Mucosa of stomach (tissue), 1 donor: Measurements from ENCODE around the gene CARHSP1.
"Not testable (repeated sequence)": the region's sequence is repeated elsewhere in the genome, so short reads cannot be mapped to it uniquely, and the experiment has no call there.

Experiments
- H3K27me3 ChIP-seq: one replicate; pipeline ENCODE4 v1.7.0; 2013; ENCODE audit warnings: mild to moderate bottlenecking, low read length; ENCODE audit not compliant: control insufficient read depth, insufficient read depth
- H3K36me3 ChIP-seq: one replicate; pipeline ENCODE4 v1.7.0; 2013; ENCODE audit warnings: low read length; ENCODE audit not compliant: control insufficient read depth, insufficient read depth
- H3K4me1 ChIP-seq: one replicate; pipeline ENCODE4 v1.7.0; 2013; ENCODE audit warnings: mild to moderate bottlenecking, low read length; ENCODE audit not compliant: control insufficient read depth, insufficient read depth
- H3K4me3 ChIP-seq: one replicate; pipeline ENCODE4 v1.7.0; 2013; ENCODE audit warnings: low read length
- H3K9ac ChIP-seq: one replicate; pipeline ENCODE4 v1.7.0; 2013; ENCODE audit warnings: mild to moderate bottlenecking, low read length, moderate library complexity
- H3K9me3 ChIP-seq: one replicate; pipeline ENCODE4 v1.7.0; 2013; ENCODE audit warnings: mild to moderate bottlenecking, low read length, moderate library complexity; ENCODE audit not compliant: control insufficient read depth
- donor health status: Pancreatic carcinoma.

CARHSP1 gene

DNA sequence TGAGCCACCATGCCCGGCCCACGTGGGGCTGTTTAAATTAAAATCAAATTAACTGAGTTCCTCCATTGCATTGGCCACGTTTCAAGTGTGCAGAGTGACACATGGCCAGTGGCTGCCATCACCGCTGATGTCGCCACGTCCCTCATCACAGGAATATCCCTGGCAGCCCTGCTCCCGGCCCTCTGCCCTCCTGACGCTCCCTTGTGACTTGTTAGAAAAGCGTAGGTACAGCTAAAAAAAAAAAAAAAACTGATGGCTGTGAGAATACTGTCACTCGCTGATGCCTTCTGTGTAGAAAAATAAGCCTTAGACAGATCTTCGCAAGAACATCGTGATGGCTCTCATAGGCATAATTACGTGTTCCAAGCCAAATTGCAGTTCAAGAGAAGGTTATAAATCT is 21.7 kb downstream of the CARHSP1 start:
- H3K4me1 ChIP-seq: no peaks in the 10 kb centered on the region
- H3K9ac ChIP-seq: no peak overlapping the region
- no peaks in the 10 kb centered on the region for H3K9me3 ChIP-seq
- H3K4me3 ChIP-seq: no peak overlapping the region
- H3K36me3 ChIP-seq: peaks cover 17% of the 10 kb centered on the region
- no peaks in the 10 kb centered on the region for H3K27me3 ChIP-seq

DNA sequence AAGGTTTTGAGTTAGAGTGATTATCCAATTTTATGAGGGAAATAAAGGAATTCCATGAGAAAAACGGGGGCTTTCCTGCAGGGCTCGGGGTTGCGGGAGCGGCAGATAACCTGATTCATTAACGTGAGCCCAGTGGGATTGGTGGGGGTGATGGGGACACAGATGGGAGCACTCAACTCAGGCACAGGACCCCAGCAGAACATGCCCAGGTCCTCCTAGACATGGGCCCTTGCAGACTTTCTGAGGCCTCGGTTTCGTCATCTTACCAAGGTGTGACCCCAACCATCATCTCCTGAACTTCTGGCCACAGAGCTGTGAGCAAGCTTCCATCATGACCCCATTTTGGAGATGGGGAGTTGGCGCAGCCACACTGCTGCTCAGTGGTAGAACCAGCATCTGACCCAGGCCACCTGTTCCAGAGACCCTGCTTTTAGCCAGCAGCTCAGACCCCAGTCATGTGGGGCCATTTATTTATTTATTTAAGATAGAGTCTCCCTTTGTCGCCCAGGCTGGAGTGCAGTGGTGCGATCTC is 22.3 kb downstream of the CARHSP1 start:
- Histone ChIP-seq H3K4me3 (no peak overlapping the region), H3K27me3 (no peaks in the 10 kb centered on the region), H3K4me1 (no peaks in the 10 kb centered on the region), H3K9ac (no peak overlapping the region), H3K9me3 (no peaks in the 10 kb centered on the region), H3K36me3 (peaks cover 17% of the 10 kb centered on the region)

GRCh38 chr16:8845699-8846298 is 23.0 kb downstream of the CARHSP1 start:
- no peak overlapping the region for H3K4me3 ChIP-seq
- no peaks in the 10 kb centered on the region for H3K4me1 ChIP-seq
- no peaks in the 10 kb centered on the region for H3K27me3 ChIP-seq
- no peaks in the 10 kb centered on the region for H3K9me3 ChIP-seq
- H3K9ac ChIP-seq: no peak overlapping the region
- peaks cover 17% of the 10 kb centered on the region for H3K36me3 ChIP-seq

GRCh38 chr16:8843296-8843695 is 25.5 kb downstream of the CARHSP1 start:
- not testable (repeated sequence) for H3K9me3 ChIP-seq, H3K36me3 ChIP-seq, H3K4me3 ChIP-seq, H3K27me3 ChIP-seq, H3K4me1 ChIP-seq, H3K9ac ChIP-seq

DNA sequence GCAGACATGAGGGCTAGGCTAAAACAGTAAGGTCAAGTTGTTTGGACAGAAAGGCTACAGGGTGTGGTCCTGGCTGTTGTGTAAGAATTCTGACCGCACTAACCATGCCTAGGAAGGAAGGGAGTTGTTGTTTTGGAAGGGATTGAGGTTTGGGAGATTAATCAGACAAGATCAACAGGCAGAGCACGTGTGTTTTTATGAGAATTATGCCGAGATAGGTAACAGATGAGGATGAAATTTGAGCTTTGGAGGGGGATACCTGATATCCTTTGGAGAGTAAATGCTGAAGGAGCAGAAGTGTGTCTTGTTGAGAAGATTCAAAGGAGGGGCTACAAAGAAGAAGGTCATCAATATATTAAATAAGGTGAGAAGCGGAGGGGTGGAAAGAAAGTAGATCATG is 26.8 kb downstream of the CARHSP1 start:
- H3K9ac ChIP-seq, H3K27me3 ChIP-seq, H3K4me3 ChIP-seq, H3K4me1 ChIP-seq, H3K36me3 ChIP-seq, H3K9me3 ChIP-seq: not testable (repeated sequence)

GRCh38 chr16:8837594-8837993 is 31.2 kb downstream of the CARHSP1 start:
- H3K9ac ChIP-seq, H3K9me3 ChIP-seq, H3K4me1 ChIP-seq, H3K27me3 ChIP-seq, H3K36me3 ChIP-seq, H3K4me3 ChIP-seq: not testable (repeated sequence)

DNA sequence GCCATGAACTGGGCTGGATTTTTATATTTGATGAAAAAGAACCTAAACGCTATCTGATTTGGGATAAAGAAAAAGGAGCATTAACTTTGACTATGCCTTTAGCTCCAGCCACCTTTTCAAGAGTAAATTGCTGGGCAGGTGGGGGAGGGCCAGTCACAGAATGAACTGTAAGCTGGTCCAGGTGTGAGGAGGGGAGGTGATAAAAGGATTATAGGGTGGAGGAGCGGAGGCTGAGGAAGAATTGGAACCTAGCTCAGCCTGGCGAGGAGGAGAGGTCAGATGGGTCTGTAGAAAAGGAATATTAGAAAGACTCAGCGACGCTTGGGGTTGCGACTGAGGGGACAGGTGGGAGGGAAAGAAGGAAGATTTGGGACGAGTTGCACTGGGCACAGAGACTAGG is 32.0 kb downstream of the CARHSP1 start:
- H3K9ac ChIP-seq, H3K4me3 ChIP-seq, H3K27me3 ChIP-seq, H3K4me1 ChIP-seq, H3K9me3 ChIP-seq, H3K36me3 ChIP-seq: not testable (repeated sequence)

DNA sequence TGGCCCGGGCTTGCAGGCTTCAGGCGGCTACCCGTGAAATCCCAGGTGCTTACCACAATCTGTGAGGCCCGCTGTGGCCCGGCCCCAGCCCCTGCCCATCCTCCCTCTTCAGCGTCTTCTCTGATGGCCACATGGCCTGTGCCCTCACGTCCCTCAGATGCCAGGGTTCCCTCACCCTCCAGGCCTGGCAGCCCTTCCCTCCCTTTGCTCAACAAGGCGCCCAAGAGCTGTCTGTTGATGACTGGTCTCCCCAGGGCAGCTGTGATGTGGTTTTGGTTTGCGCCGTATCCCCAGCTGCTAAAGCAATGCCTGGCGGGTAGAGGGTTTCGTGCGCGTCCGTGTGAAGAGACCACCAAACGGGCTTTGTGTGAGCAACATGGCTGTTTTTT is 36.1 kb downstream of the CARHSP1 start:
- Histone ChIP-seq H3K4me1 (no peaks in the 10 kb centered on the region), H3K27me3 (no peaks in the 10 kb centered on the region), H3K9ac (no peak overlapping the region), H3K4me3 (no peak overlapping the region), H3K36me3 (peaks cover 6% of the 10 kb centered on the region), H3K9me3 (no peaks in the 10 kb centered on the region)

- no peak overlapping the region for H3K4me3 ChIP-seq
- no peaks in the 10 kb centered on the region for H3K9me3 ChIP-seq
- H3K4me1 ChIP-seq: no peaks in the 10 kb centered on the region
- no peak overlapping the region for H3K9ac ChIP-seq
- no peaks in the 10 kb centered on the region for H3K27me3 ChIP-seq
- H3K36me3 ChIP-seq: peaks cover 6% of the 10 kb centered on the region
Measured at GRCh38 chr16:8831871-8832716, 36.7 kb downstream of the CARHSP1 start.

- H3K36me3 ChIP-seq: peaks cover 6% of the 10 kb centered on the region
- H3K4me3 ChIP-seq: no peak overlapping the region
- H3K9me3 ChIP-seq: no peaks in the 10 kb centered on the region
- no peaks in the 10 kb centered on the region for H3K27me3 ChIP-seq
- no peaks in the 10 kb centered on the region for H3K4me1 ChIP-seq
- H3K9ac ChIP-seq: no peak overlapping the region
Measured at GRCh38 chr16:8831450-8831849, 37.4 kb downstream of the CARHSP1 start.

- no peaks in the 10 kb centered on the region for H3K4me1 ChIP-seq
- no peak overlapping the region for H3K4me3 ChIP-seq
- no peaks in the 10 kb centered on the region for H3K27me3 ChIP-seq
- no peak overlapping the region for H3K9ac ChIP-seq
- H3K36me3 ChIP-seq: peaks cover 6% of the 10 kb centered on the region
- no peaks in the 10 kb centered on the region for H3K9me3 ChIP-seq
Measured at GRCh38 chr16:8828541-8829165, 40.2 kb downstream of the CARHSP1 start.

DNA sequence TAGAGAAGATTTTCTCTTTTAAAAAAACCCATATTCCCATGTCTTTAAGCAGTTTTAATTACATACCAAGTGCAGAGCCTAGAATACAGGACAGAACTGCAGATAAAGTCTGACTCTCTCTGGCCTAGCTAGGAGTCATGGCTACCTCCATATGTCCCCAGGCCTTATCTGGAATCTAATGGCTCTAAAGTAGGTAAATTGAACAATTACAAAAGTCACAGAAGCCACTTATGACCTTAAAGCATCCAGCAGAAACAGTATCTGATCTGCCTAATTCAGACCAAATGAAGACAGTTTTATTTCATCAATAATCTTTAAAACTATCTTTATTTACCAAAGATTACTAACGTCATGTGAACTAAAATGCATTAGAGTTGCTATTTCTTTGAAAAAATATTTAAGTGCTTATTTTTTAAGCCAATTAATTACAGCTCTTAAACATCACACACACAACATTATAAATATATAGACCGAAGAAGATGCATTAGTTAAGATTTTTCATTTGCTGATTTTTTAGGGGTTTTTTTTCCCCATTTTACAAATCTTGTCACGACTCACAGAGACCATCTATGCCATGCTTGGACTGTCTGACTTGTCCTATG is 42.4 kb downstream of the CARHSP1 start:
- H3K36me3 ChIP-seq: peaks cover 6% of the 10 kb centered on the region
- H3K9ac ChIP-seq: no peak overlapping the region
- no peaks in the 10 kb centered on the region for H3K27me3 ChIP-seq
- no peaks in the 10 kb centered on the region for H3K9me3 ChIP-seq
- no peak overlapping the region for H3K4me3 ChIP-seq
- no peaks in the 10 kb centered on the region for H3K4me1 ChIP-seq
